Mesendoderm (in vitro differentiated cells): ENCODE measurements around the gene CUEDC2.

Experiments
- DNase-seq: peaks from one replicate; pipeline ENCODE4 v3.0.0; 2013
- H2AK5ac ChIP-seq: 2 replicates; pipeline ENCODE4 v1.6.1; 2013; ENCODE audit warnings: low read length, inconsistent platforms
- H2BK120ac ChIP-seq: 2 replicates; pipeline ENCODE4 v1.6.1; 2013; ENCODE audit warnings: low read depth, mild to moderate bottlenecking, low read length, moderate library complexity, mixed read lengths
- H2BK15ac ChIP-seq: replicated peaks from 2 replicates; pipeline ENCODE4 v1.6.1; 2013; ENCODE audit warnings: low read depth, mild to moderate bottlenecking, moderate library complexity
- H2BK5ac ChIP-seq: 2 replicates; pipeline ENCODE4 v1.6.1; 2013; ENCODE audit warnings: low read length, inconsistent platforms
- H3K18ac ChIP-seq: 2 replicates; pipeline ENCODE4 v1.6.1; 2013; ENCODE audit warnings: mild to moderate bottlenecking, low read length, mixed read lengths
- H3K23ac ChIP-seq: one replicate; pipeline ENCODE4 v1.6.1; 2013; ENCODE audit warnings: low read length
- H3K27ac ChIP-seq: 2 replicates; pipeline ENCODE4 v1.5.1; 2013; ENCODE audit warnings: low read depth, mild to moderate bottlenecking, inconsistent platforms, low read length, moderate library complexity
- H3K27me3 ChIP-seq: 2 replicates; pipeline ENCODE4 v1.6.1; 2013; ENCODE audit warnings: low read length, control low read depth, mild to moderate bottlenecking, inconsistent platforms; ENCODE audit not compliant: insufficient read depth, poor library complexity
- H3K36me3 ChIP-seq: 2 replicates; pipeline ENCODE4 v1.6.1; 2013; ENCODE audit warnings: low read length, inconsistent platforms; ENCODE audit not compliant: control insufficient read depth, insufficient read depth
- H3K4ac ChIP-seq: one replicate; pipeline ENCODE4 v1.6.1; 2013; ENCODE audit warnings: low read depth, mild to moderate bottlenecking, low read length, moderate library complexity
- H3K4me1 ChIP-seq: 2 replicates; pipeline ENCODE4 v1.6.1; 2013; ENCODE audit warnings: low read depth, low read length, inconsistent platforms; ENCODE audit not compliant: control insufficient read depth
- H3K4me2 ChIP-seq: 2 replicates; pipeline ENCODE4 v1.6.1; 2013; ENCODE audit warnings: low read length
- H3K4me3 ChIP-seq: 2 replicates; pipeline ENCODE4 v1.5.1; 2013; ENCODE audit warnings: mild to moderate bottlenecking, low read length
- H3K56ac ChIP-seq: one replicate; pipeline ENCODE4 v1.6.1; 2013; ENCODE audit warnings: low read length
- H3K79me1 ChIP-seq: 2 replicates; pipeline ENCODE4 v1.6.1; 2013; ENCODE audit warnings: low read length, inconsistent platforms
- H3K79me2 ChIP-seq: 2 replicates; pipeline ENCODE4 v1.6.1; 2013; ENCODE audit warnings: mild to moderate bottlenecking, low read length; ENCODE audit not compliant: control insufficient read depth, insufficient read depth
- H3K9ac ChIP-seq: 2 replicates; pipeline ENCODE4 v1.6.1; 2013; ENCODE audit warnings: low read length, inconsistent platforms
- H4K5ac ChIP-seq: one replicate; pipeline ENCODE4 v1.6.1; 2013; ENCODE audit warnings: low read length
- H4K8ac ChIP-seq: one replicate; pipeline ENCODE4 v1.6.1; 2013; ENCODE audit warnings: low read depth, mild to moderate bottlenecking, control low read depth, low read length, moderate library complexity
- WGBS: extraction: QIAGEN DNeasy Blood & Tissue Kit; methylation state at CpG from one replicate; pipeline ENCODE4 v1.1.7; 2013; ENCODE audit warnings: low lambda C conversion rate, missing lambda C conversion rate; ENCODE audit not compliant: insufficient coverage; ENCODE audit errors: extremely low coverage; 5-methylcytosine and 5-hydroxymethylcytosine counted together

The CUEDC2 gene

DNA sequence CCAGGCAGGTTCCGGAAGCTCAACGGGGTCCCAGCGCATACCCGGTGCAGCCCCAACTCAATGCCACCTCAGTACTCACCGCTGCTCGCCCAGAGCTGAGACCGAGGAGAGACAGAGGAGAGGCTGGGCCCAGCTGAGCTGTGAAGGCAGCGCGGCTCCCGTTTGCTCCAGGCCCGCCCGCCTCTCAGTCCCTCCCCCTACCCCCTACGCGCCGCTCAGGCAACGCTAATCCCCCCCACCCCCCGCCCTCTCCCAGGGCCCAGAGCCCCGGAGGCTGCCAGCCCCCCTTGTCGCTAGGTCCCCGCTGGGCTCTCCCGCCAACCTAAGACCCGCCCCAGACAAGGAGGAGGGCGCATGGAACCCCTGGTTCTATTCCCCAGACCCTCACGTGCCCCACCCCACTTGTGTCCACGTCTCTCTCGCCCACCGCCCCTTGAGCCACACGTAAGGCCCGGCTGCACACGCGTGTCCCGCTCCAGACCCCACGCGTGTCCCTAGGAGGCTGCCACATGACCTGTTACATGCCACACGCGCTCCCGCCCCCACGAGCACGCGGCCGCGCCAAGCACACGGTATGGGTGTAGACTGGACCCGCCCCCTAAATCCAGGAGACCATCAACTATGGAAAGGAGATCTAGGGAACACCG lies 13.6 kb downstream of the CUEDC2 start, which contains the start of gene PSD:
TSS of gene PSD (minus strand) at position 164 of the 647 bp plus-strand sequence. CDS start 1,747 bp downstream, outside the sequence.
- H2BK120ac ChIP-seq: no peak within 1 kb of the TSS
- DNase-seq: no peak
- WGBS: no CpG with 5 or more reads among the region's 45 CpGs

DNA sequence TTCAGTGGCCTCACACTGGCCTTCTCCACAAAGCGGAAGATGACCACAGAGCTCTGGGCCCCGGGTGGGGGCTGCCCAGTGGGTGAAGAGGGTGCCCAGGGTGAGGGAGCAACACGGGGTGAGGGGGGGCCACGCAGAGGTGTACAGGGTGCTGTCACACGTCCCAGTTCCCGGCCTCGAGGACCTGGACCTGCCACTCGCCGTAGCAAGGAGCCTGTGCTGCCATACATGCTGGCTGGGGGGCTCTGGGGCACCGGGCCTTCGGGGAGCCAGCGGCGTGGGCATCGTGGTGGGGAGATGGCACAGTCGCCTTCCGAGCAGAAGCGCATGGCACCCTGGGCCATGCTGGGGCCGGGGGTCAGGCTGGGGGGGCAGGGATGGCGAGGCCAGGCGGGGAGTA lies 15.7 kb downstream of the CUEDC2 start:
- H2BK15ac ChIP-seq: no peak overlapping the region
- no peak overlapping the region for H3K9ac ChIP-seq
- peaks cover 1% of the 10 kb centered on the region for H3K4me1 ChIP-seq
- no peak overlapping the region for H3K4ac ChIP-seq
- WGBS: no CpG with 5 or more reads among the region's 20 CpGs
- H3K79me2 ChIP-seq: no peaks in the 10 kb centered on the region
- DNase-seq: no peak
- H4K5ac ChIP-seq: no peak overlapping the region
- no peak overlapping the region for H3K18ac ChIP-seq
- H3K79me1 ChIP-seq: no peaks in the 10 kb centered on the region
- H3K27ac ChIP-seq: no peak overlapping the region
- no peak overlapping the region for H2BK5ac ChIP-seq
- no peak overlapping the region for H3K23ac ChIP-seq
- H4K8ac ChIP-seq: no peak overlapping the region
- no peak overlapping the region for H2AK5ac ChIP-seq
- H3K56ac ChIP-seq: no peak overlapping the region
- no peaks in the 10 kb centered on the region for H3K36me3 ChIP-seq
- H3K27me3 ChIP-seq: no peaks in the 10 kb centered on the region
- no peak overlapping the region for H3K4me3 ChIP-seq
- H3K4me2 ChIP-seq: no peak overlapping the region
- no peak overlapping the region for H2BK120ac ChIP-seq

More for the DNA sequence above, 13.6 kb downstream of the CUEDC2 start, which contains the start of gene PSD:
- Histone ChIP-seq H3K36me3 (no peaks in the 10 kb centered on the region), H3K9ac (peak within 1 kb of the TSS; percentile 82), H2BK5ac (no peak within 1 kb of the TSS), H3K18ac (no peak within 1 kb of the TSS), H4K5ac (no peak within 1 kb of the TSS), H3K27me3 (no peaks in the 10 kb centered on the region), H2AK5ac (no peak within 1 kb of the TSS), H3K23ac (no peak within 1 kb of the TSS), H3K4ac (no peak within 1 kb of the TSS), H2BK15ac (no peak within 1 kb of the TSS), H3K4me3 (peak within 1 kb of the TSS; percentile 83), H3K79me1 (no peaks in the 10 kb centered on the region), H3K56ac (peak within 1 kb of the TSS; percentile 98), H3K4me1 (peaks cover 7% of the 10 kb centered on the region), H3K79me2 (no peaks in the 10 kb centered on the region), H3K27ac (no peak within 1 kb of the TSS), H4K8ac (no peak within 1 kb of the TSS), H3K4me2 (peak within 1 kb of the TSS; percentile 94)

DNA sequence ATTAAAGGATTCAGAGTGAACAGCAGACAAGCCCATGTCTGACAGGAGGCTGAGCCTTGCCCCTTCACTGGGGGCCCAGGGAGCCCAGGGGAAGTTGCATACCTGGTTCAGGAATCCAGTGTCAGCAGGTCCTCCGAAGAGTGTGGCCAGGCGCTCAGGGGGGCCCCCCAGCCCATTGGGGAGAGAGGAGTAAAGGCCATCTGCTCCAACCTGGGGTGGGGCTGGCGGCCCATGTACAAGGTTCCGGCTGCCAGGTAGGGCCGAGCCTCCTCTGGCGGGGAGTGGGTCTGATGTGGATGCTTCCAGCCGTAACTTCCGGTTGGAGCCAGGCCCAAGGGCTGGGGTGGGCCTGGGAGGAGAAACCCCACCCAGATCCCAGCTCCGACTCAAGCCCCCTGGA lies 16.1 kb downstream of the CUEDC2 start:
- no peak overlapping the region for H4K8ac ChIP-seq
- no peaks in the 10 kb centered on the region for H3K79me1 ChIP-seq
- no peak overlapping the region for H3K18ac ChIP-seq
- H3K27ac ChIP-seq: no peak overlapping the region
- no CpG with 5 or more reads among the region's 9 CpGs for WGBS
- no peaks in the 10 kb centered on the region for H3K79me2 ChIP-seq
- H2AK5ac ChIP-seq: no peak overlapping the region
- no peaks in the 10 kb centered on the region for H3K36me3 ChIP-seq
- DNase-seq: no peak
- no peak overlapping the region for H3K23ac ChIP-seq
- H3K4me3 ChIP-seq: no peak overlapping the region
- no peak overlapping the region for H3K4me2 ChIP-seq
- H2BK5ac ChIP-seq: no peak overlapping the region
- peaks cover 2% of the 10 kb centered on the region for H3K27me3 ChIP-seq
- no peak overlapping the region for H3K9ac ChIP-seq
- H3K56ac ChIP-seq: no peak overlapping the region
- H2BK120ac ChIP-seq: no peak overlapping the region
- no peak overlapping the region for H3K4ac ChIP-seq
- no peak overlapping the region for H2BK15ac ChIP-seq
- no peak overlapping the region for H4K5ac ChIP-seq
- peaks cover 1% of the 10 kb centered on the region for H3K4me1 ChIP-seq

DNA sequence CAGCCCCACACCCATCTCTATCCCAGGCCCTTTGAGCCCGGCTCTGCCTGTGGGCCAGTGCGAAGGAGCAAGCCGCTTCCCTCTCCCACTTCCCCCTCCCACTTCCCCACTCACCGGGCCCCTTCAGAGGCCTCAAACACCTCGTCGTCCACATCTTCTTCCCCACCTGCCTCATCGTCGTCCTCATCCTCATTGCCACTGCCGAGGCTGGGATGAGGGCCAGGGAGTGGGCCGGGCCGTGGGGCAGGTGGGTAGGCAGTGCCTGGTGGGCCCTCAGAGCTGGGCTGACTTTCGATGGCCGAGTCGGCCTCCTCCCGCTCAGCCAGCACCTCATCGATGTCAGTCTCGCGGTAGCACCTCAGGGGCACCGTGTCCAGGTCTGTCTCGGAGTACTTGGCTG lies 17.6 kb downstream of the CUEDC2 start:
- Histone ChIP-seq H3K4me1 (peaks cover 1% of the 10 kb centered on the region), H3K9ac (no peak overlapping the region), H3K79me1 (no peaks in the 10 kb centered on the region), H2BK5ac (no peak overlapping the region), H3K4ac (no peak overlapping the region), H3K27ac (no peak overlapping the region), H4K5ac (no peak overlapping the region), H3K79me2 (no peaks in the 10 kb centered on the region), H3K18ac (no peak overlapping the region), H3K4me2 (no peak overlapping the region), H3K56ac (no peak overlapping the region), H3K36me3 (no peaks in the 10 kb centered on the region), H3K4me3 (no peak overlapping the region), H4K8ac (no peak overlapping the region), H2AK5ac (no peak overlapping the region), H2BK120ac (no peak overlapping the region), H2BK15ac (no peak overlapping the region), H3K23ac (no peak overlapping the region), H3K27me3 (peaks cover 13% of the 10 kb centered on the region)
- WGBS: no CpG with 5 or more reads among the region's 20 CpGs
- no peak for DNase-seq

DNA sequence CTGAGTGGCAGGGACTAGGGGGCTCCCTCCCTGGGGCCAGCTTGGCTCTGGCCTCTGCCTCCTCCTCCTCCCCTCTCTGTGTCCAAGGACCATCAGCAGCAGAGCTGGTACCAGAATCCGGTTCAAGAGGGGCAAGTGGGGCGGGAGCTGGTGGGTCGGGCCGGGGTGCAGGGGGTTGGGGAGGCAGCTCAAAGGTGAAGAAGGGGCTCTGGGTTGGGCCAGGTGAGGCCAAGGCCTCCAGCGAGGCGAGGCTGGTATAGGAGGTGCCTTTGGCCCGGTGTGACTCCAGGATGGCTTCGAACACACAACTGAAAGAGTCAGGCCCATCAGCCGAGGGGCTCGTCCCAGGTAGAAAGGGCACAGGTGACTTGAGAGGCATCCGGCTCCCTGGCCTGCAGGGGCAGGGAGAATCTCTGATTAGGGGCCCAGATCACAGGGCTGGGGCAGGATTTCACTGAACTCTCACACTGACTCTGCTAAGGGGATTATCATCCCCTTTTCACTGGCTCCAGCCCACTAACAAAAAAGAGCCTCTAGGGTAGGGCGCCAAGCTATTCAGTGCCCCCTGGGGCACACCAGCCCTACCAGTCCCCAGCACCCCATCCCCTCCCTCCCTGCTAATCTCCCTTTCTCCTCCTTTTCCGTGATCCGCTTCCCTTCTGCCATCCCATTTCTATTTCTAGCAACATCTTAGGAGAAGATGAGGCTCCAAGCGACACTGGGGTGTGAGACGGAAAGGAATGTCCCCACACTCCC lies 18.4 kb downstream of the CUEDC2 start:
- Histone ChIP-seq H3K4ac (no peak overlapping the region), H2AK5ac (no peak overlapping the region), H3K27ac (no peak overlapping the region), H3K18ac (no peak overlapping the region), H3K9ac (no peak overlapping the region), H3K79me2 (no peaks in the 10 kb centered on the region), H3K4me1 (peaks cover 1% of the 10 kb centered on the region), H3K36me3 (no peaks in the 10 kb centered on the region), H3K4me2 (no peak overlapping the region), H3K56ac (no peak overlapping the region), H3K23ac (no peak overlapping the region), H2BK120ac (no peak overlapping the region), H4K5ac (no peak overlapping the region), H4K8ac (no peak overlapping the region), H3K79me1 (no peaks in the 10 kb centered on the region), H3K27me3 (peaks cover 19% of the 10 kb centered on the region), H2BK15ac (no peak overlapping the region), H3K4me3 (no peak overlapping the region), H2BK5ac (no peak overlapping the region)
- no peak for DNase-seq
- WGBS: no CpG with 5 or more reads among the region's 16 CpGs
